GM18499 (cell line): ENCODE measurements around the gene DGKZ.

Experiments used
- ATAC-seq: cut with Tn5 transposase; IDR thresholded peaks from one replicate; pipeline ENCODE4 v1.9.1; 2021; ENCODE audit warnings: moderate number of reproducible peaks; ENCODE audit not compliant: insufficient read depth, unreplicated experiment

The DGKZ gene

DNA sequence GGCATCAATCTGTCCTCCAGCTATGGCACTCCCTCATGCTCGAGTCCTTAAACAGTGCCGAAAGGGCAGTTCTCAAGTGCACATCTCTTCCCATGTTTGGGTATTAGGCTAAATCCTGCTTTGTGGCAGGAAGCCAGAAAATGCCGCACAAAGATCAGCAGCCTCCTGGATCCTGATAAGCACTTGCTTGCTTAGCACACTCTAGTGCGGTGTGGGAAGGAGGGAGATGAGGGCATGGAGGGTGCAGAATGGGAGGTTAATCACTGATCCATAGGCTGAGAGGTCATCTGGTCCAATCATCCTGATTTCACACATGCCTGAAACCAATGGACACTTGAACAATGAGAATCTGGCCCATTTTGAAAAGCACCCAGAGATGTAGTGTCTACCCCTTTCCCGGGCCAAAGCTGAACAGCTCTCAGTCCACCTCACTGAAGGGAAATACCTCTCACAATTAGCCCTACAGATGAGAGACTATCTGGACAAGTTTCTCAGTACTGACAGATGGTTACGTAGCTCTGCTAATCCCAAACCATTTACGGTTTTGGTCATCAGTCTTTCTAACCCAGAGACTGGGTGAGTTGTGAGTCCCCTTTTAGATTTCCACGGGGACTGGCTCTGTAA, 74.1 kb downstream of the DGKZ start:
- no peak for ATAC-seq

DNA sequence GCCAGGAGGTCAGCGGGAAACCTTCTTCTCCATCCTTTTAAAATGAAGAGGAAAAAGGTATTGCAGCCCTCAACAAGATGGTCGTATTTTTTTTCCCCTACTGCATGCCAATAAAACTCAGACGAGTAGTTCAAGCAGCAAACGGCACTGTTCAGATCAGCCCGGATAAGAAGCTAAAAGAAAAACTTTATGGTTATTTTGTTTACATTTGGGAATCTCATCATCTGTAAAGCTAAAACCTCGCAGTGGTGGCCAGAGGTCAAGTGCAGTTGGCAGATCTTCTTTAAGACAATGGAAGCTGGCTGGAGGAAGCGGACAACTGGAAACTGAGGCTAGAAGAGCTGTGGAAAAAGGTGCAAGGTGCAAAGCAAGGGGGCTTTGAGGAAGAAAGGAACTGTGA, 75.3 kb downstream of the DGKZ start:
- ATAC-seq, result no peak

DNA sequence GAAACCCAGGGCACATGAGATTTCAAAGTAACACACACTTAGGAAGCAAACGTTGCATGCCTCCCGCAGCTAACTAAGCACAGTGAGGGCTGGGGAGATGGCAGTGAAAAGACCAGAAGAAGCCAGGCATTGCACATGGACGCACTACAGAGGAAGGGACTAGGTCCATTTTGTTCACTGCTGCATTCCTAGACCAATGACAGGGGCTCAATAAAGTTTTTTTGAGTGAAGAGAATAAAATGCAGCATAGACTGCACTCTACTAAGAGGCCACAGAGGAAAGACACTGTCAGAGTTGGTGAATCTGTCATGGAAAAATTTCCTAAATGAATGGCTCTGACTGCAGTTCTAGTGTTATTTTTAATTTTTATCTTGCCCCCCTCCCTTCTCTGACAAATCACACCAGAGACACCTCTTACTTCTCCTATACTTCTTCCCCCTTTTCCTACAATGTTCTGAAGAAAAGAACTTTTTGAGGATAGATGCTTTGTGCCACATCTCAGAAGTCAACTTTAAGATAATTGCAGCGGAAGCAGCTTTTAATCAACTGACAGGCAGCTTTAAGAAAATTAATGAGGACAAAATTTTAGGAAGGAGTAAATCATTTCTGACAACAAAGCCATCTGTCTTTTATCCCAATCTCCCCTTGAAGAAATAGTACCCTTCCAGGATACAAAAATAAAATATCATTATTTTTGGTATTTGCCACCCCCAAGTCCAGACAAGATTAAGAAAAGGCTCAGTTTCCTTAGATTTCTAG, 79.1 kb downstream of the DGKZ start:
- no peak for ATAC-seq

DNA sequence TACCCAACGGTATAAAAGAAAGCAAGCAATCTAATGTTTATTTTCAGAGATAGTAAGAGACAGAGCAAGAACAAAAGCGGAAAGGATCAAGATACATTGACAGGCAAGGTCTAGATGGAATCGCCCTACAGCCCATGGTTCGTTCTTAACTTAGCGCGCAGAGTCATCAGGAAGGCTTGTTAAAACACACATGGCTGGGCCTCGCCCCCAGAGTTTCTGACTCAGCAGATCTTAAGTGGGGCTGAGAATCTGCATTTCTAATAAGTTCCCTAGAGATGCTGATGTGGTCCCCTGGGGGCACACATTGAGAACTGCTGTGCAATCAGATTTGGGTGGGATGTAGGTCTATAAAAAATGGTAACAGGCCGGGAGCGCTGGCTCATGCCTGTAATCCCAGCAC, 80.1 kb downstream of the DGKZ start:
- no peak for ATAC-seq

DNA sequence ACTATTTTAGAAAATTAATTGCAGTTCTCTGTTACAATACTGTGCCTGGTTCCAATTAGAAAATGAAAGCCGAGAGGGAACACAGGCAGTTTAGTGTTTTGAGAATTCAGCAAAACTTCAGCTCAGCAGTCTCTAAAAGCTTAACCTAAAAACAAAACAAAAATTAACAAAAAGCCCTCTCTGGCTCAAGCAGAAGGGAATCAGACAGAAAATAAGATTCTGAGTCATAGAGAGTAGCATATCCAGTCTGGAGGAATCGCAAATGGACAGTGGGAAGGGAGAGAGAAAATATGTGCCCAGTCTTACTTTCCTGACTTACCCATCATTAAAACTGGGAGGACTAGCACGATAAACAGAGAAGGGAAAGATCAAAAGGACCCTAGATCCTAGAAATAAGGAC, 82.5 kb downstream of the DGKZ start:
- no peak for ATAC-seq
